ENCODE measurements around the gene PRR19. TPM values are rescaled to one million over a fixed set of nuclear protein-coding genes. Genes with fewer than 3 reads are reported as not detected.

The PRR19 gene
- total RNA-seq, 2 experiments from 2014 or later, result 0.89 to 1.1 TPM

- no peaks in the 10 kb centered on the region for H3K9me3 Mint-ChIP-seq (ENCODE audit: low read depth)
- ATAC-seq, result peak; percentile 37
- peaks cover 21% of the 10 kb centered on the region for H3K4me1 Mint-ChIP-seq
- H3K27ac Mint-ChIP-seq, result peak overlapping the region; percentile 70
- peaks cover 35% of the 10 kb centered on the region for H3K27me3 Mint-ChIP-seq
- no peaks in the 10 kb centered on the region for H3K36me3 Mint-ChIP-seq
- DNase-seq, result no peak
- CTCF ChIA-PET, result interaction anchor here (0.6 kb wide), 1 partner anchor 866 kb away, joined by 3 read pairs; no protein-coding TSS in a partner anchor
- H3K4me3 Mint-ChIP-seq, result peak overlapping the region; percentile 49
Observed at GRCh38 chr19:42316223-42317211, 14.6 kb downstream of the PRR19 start.

- peaks cover 19% of the 10 kb centered on the region for H3K4me1 Mint-ChIP-seq
- CTCF ChIA-PET, result interaction anchor here (0.7 kb wide), 2 partner anchors 156 to 320 kb away, joined by 3 to 4 read pairs; no protein-coding TSS in a partner anchor
- no peak for DNase-seq
- ATAC-seq, result no peak
- H3K9me3 Mint-ChIP-seq (ENCODE audit: low read depth), result no peaks in the 10 kb centered on the region
- no peak overlapping the region for H3K27ac Mint-ChIP-seq
- no peaks in the 10 kb centered on the region for H3K36me3 Mint-ChIP-seq
- peaks cover 34% of the 10 kb centered on the region for H3K27me3 Mint-ChIP-seq
- peak overlapping the region; percentile 49 for H3K4me3 Mint-ChIP-seq
Observed at GRCh38 chr19:42317535-42317934, 15.6 kb downstream of the PRR19 start.

GRCh38 chr19:42322305-42322704, 20.4 kb downstream of the PRR19 start:
- H3K9me3 Mint-ChIP-seq (ENCODE audit: low read depth), result no peaks in the 10 kb centered on the region
- peaks cover 26% of the 10 kb centered on the region for H3K27me3 Mint-ChIP-seq
- CTCF ChIA-PET, result interaction anchor here (0.9 to 1.9 kb wide), 6 partner anchors 26 to 214 kb away, joined by 3 to 9 read pairs (median 4); no protein-coding TSS in a partner anchor
- H3K4me1 Mint-ChIP-seq, result peaks cover 19% of the 10 kb centered on the region
- DNase-seq, result no peak
- no peak overlapping the region for H3K4me3 Mint-ChIP-seq
- ATAC-seq, result no peak
- no peak overlapping the region for H3K27ac Mint-ChIP-seq
- H3K36me3 Mint-ChIP-seq, result no peaks in the 10 kb centered on the region

GRCh38 chr19:42323473-42323851, 21.5 kb downstream of the PRR19 start:
- ATAC-seq (no peak), DNase-seq (no peak)
- CTCF ChIA-PET, result interaction anchor here (0.6 to 2.0 kb wide), 9 partner anchors 13 to 191 kb away, joined by 3 to 7 read pairs (median 3); partner anchors contain the start of gene PAFAH1B3
- Mint-ChIP-seq H3K36me3 (no peaks in the 10 kb centered on the region), H3K4me1 (peaks cover 17% of the 10 kb centered on the region), H3K27ac (no peak overlapping the region), H3K27me3 (peaks cover 26% of the 10 kb centered on the region), H3K9me3 (ENCODE audit: low read depth) (no peaks in the 10 kb centered on the region), H3K4me3 (peak overlapping the region; percentile 39)

GRCh38 chr19:42323852-42324654, 22.1 kb downstream of the PRR19 start:
- Mint-ChIP-seq H3K4me3 (no peak overlapping the region), H3K27ac (no peak overlapping the region), H3K36me3 (no peaks in the 10 kb centered on the region), H3K4me1 (peaks cover 17% of the 10 kb centered on the region), H3K27me3 (peaks cover 26% of the 10 kb centered on the region), H3K9me3 (ENCODE audit: low read depth) (no peaks in the 10 kb centered on the region)
- ATAC-seq (no peak), DNase-seq (peak; percentile 53)
- CTCF ChIA-PET, result interaction anchor here (1.0 to 2.0 kb wide), 5 partner anchors 26 to 191 kb away, joined by 3 to 7 read pairs (median 4); no protein-coding TSS in a partner anchor

- H3K9me3 Mint-ChIP-seq (ENCODE audit: low read depth), result no peaks in the 10 kb centered on the region
- H3K27me3 Mint-ChIP-seq, result peaks cover 26% of the 10 kb centered on the region
- no peaks in the 10 kb centered on the region for H3K36me3 Mint-ChIP-seq
- no peak for DNase-seq
- peak overlapping the region; percentile 75 for H3K27ac Mint-ChIP-seq
- peaks cover 17% of the 10 kb centered on the region for H3K4me1 Mint-ChIP-seq
- H3K4me3 Mint-ChIP-seq, result peak overlapping the region; percentile 79
- ATAC-seq, result no peak
- CTCF ChIA-PET, result interaction anchor here (1.6 to 2.0 kb wide), 3 partner anchors 26 to 192 kb away, joined by 4 to 7 read pairs (median 7); no protein-coding TSS in a partner anchor
Observed at GRCh38 chr19:42324655-42325307, 22.8 kb downstream of the PRR19 start.

- no peaks in the 10 kb centered on the region for H3K9me3 Mint-ChIP-seq (ENCODE audit: low read depth)
- H3K4me1 Mint-ChIP-seq, result peaks cover 17% of the 10 kb centered on the region
- no peaks in the 10 kb centered on the region for H3K36me3 Mint-ChIP-seq
- peak within 1 kb of the TSS; percentile 79 for H3K4me3 Mint-ChIP-seq
- H3K27ac Mint-ChIP-seq, result peak within 1 kb of the TSS; percentile 75
- CTCF ChIA-PET, result no interaction called here
- peak; percentile 94 for ATAC-seq
- DNase-seq, result peak; percentile 100
- H3K27me3 Mint-ChIP-seq, result peaks cover 26% of the 10 kb centered on the region
Observed at GRCh38 chr19:42325308-42325895, 23.5 kb downstream of the PRR19 start, which contains the start of gene MEGF8. TSS of gene MEGF8 (plus strand) at chr19:42325635. CDS start at chr19:42326244, 609 bp downstream.

GRCh38 chr19:42325896-42326771, 24.2 kb downstream of the PRR19 start:
- H3K27ac Mint-ChIP-seq, result peak overlapping the region; percentile 75
- ATAC-seq, result peak; percentile 16
- peaks cover 24% of the 10 kb centered on the region for H3K27me3 Mint-ChIP-seq
- CTCF ChIA-PET, result no interaction called here
- H3K9me3 Mint-ChIP-seq (ENCODE audit: low read depth), result no peaks in the 10 kb centered on the region
- H3K4me3 Mint-ChIP-seq, result peak overlapping the region; percentile 79
- DNase-seq, result peak; percentile 52
- H3K4me1 Mint-ChIP-seq, result peaks cover 17% of the 10 kb centered on the region
- H3K36me3 Mint-ChIP-seq, result no peaks in the 10 kb centered on the region

GRCh38 chr19:42326969-42327368, 25.0 kb downstream of the PRR19 start:
- Mint-ChIP-seq H3K36me3 (no peaks in the 10 kb centered on the region), H3K9me3 (ENCODE audit: low read depth) (no peaks in the 10 kb centered on the region), H3K27me3 (peaks cover 20% of the 10 kb centered on the region), H3K4me1 (peaks cover 17% of the 10 kb centered on the region), H3K27ac (no peak overlapping the region), H3K4me3 (peak overlapping the region; percentile 79)
- ATAC-seq, result no peak
- no peak for DNase-seq
- CTCF ChIA-PET, result interaction anchor here (0.9 to 2.1 kb wide), 3 partner anchors 123 to 218 kb away, joined by 3 to 7 read pairs (median 3); no protein-coding TSS in a partner anchor

GRCh38 chr19:42327381-42327780, 25.4 kb downstream of the PRR19 start:
- DNase-seq (no peak), ATAC-seq (no peak)
- Mint-ChIP-seq H3K4me3 (no peak overlapping the region), H3K9me3 (ENCODE audit: low read depth) (no peaks in the 10 kb centered on the region), H3K27me3 (peaks cover 16% of the 10 kb centered on the region), H3K36me3 (no peaks in the 10 kb centered on the region), H3K4me1 (peaks cover 17% of the 10 kb centered on the region), H3K27ac (no peak overlapping the region)
- CTCF ChIA-PET, result interaction anchor here (0.9 to 2.1 kb wide), 4 partner anchors 123 to 219 kb away, joined by 3 to 7 read pairs (median 4); partner anchors contain the start of gene POU2F2

GRCh38 chr19:42328106-42328505, 26.2 kb downstream of the PRR19 start:
- no peak for DNase-seq
- H3K36me3 Mint-ChIP-seq, result no peaks in the 10 kb centered on the region
- H3K4me3 Mint-ChIP-seq, result no peak overlapping the region
- CTCF ChIA-PET, result interaction anchor here (0.9 to 2.1 kb wide), 3 partner anchors 130 to 220 kb away, joined by 3 to 7 read pairs (median 4); partner anchors contain the start of gene POU2F2
- ATAC-seq, result no peak
- H3K4me1 Mint-ChIP-seq, result peaks cover 17% of the 10 kb centered on the region
- no peaks in the 10 kb centered on the region for H3K9me3 Mint-ChIP-seq (ENCODE audit: low read depth)
- no peak overlapping the region for H3K27ac Mint-ChIP-seq
- H3K27me3 Mint-ChIP-seq, result peaks cover 12% of the 10 kb centered on the region

Measured in activated CD8-positive, alpha-beta memory T cell treated with anti-CD3 and anti-CD28 coated beads, Interleukin-2, amount 10 ng/mL, durations not matched to agents 7 days and 5 days (primary cell).